ENCODE data around the gene ZNF485. TPM values are rescaled to one million over a fixed set of nuclear protein-coding genes. Genes with fewer than 3 reads are reported as not detected.

The ZNF485 gene
- total and polyA plus RNA-seq, 11 donors: 0.40 to 2.6 (median 1.7) TPM

DNA sequence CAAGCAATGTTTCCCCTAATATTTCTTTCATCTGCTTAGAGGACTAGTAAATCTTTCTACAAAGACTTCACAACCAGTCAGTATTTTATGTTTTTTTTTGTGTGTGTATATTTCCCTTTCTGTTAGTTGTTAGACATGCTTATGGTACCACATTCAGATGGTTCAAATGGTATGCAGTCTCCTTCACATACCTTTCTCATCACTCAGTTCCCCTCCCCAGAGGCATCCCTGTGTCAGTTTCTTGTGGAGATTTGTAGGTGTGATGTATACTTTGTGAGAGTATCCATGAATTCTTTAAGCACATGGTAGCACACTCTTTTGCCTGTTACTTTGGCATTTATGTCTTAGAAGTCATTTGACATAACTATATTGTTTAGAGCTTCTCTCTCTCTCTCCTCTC, 4.4 kb downstream of the ZNF485 start:
- no peak for ATAC-seq
- H3K4me3 ChIP-seq: no peak overlapping the region
- H3K36me3 ChIP-seq: peaks cover 0 to 24% (median 16%) of the 10 kb centered on the region in 9 donors
- no peak for DNase-seq
- no peak overlapping the region for H3K27ac ChIP-seq
- no peaks in the 10 kb centered on the region for H3K27me3 ChIP-seq
- intact Hi-C loops (cut with DNase I): no loop called here
- peaks cover 0 to 10% (median 0%) of the 10 kb centered on the region in 12 donors for H3K9me3 ChIP-seq
- peaks cover 0 to 14% (median 7%) of the 10 kb centered on the region in 12 donors for H3K4me1 ChIP-seq
- TF ChIP-seq CTCF (IDR thresholded peaks at IDR 0.05): no peak
- no peak for TF ChIP-seq POLR2A (IDR thresholded peaks at IDR 0.05)

DNA sequence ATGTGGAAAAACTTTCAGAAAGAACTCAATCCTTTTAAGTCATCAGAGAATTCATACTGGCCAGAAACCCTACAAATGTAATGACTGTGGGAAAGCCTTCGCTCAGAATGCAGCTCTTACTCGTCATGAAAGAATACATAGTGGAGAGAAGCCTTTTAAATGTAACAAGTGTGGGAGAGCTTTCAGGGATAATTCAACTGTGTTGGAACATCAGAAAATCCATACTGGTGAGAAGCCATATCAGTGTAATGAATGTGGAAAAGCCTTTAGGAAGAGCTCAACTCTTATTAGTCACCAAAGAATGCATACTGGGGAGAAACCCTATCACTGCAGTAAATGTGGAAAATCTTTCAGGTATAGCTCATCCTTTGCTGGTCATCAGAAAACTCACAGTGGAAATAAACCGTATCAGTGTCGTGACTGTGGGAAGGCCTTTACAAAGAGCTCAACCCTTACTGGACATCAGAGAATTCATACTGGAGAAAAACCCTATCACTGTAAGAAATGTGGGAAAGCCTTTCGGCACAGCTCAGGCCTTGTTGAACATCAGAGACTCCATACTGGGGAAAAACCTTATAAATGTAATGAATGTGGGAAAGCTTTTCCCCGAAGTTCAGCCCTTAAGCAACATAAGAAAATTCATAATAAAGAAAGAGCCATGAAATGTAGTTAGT, 10.6 kb downstream of the ZNF485 start:
- H3K4me1 ChIP-seq: no peaks in the 10 kb centered on the region
- TF ChIP-seq CTCF (IDR thresholded peaks at IDR 0.05) (no peak), POLR2A (IDR thresholded peaks at IDR 0.05) (no peak)
- H3K4me3 ChIP-seq: no peak overlapping the region
- H3K9me3 ChIP-seq: peaks cover 0 to 52% (median 15%) of the 10 kb centered on the region in 12 donors
- DNase-seq (no peak), ATAC-seq (no peak)
- WGBS, 4 donors: 89 to 97% (median 92%) methylated on average over 6 of the region's 6 CpGs
- H3K36me3 ChIP-seq: peaks cover 0 to 27% (median 12%) of the 10 kb centered on the region in 9 donors
- H3K27ac ChIP-seq: no peak overlapping the region
- H3K27me3 ChIP-seq: no peaks in the 10 kb centered on the region
- intact Hi-C loops (cut with DNase I): no loop called here

DNA sequence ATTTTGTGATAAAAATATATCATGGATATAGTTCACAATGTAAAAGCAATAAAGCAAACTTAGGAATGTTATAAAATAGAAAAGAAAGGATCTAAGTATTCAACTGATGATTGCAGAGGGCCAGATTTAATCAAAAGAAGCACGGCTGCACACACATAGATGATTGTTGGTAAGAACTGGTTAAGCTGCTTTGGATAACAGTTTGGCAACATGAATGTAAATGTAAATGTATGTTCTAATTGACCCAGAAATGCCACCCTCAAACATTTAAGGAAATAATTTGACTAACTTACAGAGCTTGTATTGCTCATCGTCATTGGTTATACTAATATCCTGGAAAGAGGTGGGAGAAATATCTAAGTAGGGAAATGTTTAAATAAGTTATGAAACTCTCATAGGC, 13.1 kb downstream of the ZNF485 start:
- no peak for DNase-seq
- Histone ChIP-seq H3K4me3 (no peak overlapping the region), H3K27ac (no peak overlapping the region), H3K4me1 (peaks cover 0 to 5% (median 0%) of the 10 kb centered on the region in 12 donors), H3K36me3 (peaks cover 0 to 20% (median 9%) of the 10 kb centered on the region in 9 donors), H3K9me3 (peaks cover 0 to 52% (median 15%) of the 10 kb centered on the region in 12 donors), H3K27me3 (no peaks in the 10 kb centered on the region)
- intact Hi-C loops (cut with DNase I): no loop called here
- TF ChIP-seq CTCF (IDR thresholded peaks at IDR 0.05) (no peak), POLR2A (IDR thresholded peaks at IDR 0.05) (no peak)
- WGBS, 4 donors: 97 to 100% (median 98%) methylated on average over 2 of the region's 2 CpGs
- ATAC-seq: no peak

GRCh38 chr10:43622038-43622437, 15.8 kb downstream of the ZNF485 start:
- H3K4me3 ChIP-seq: no peak overlapping the region
- peaks cover 0 to 5% (median 0%) of the 10 kb centered on the region in 12 donors for H3K4me1 ChIP-seq
- no peak overlapping the region for H3K27ac ChIP-seq
- WGBS, 4 donors: 73 to 86% (median 78%) methylated on average over 2 of the region's 2 CpGs
- H3K36me3 ChIP-seq: peaks cover 0 to 2% (median 0%) of the 10 kb centered on the region in 9 donors
- DNase-seq (no peak), ATAC-seq (no peak)
- no peaks in the 10 kb centered on the region for H3K27me3 ChIP-seq
- TF ChIP-seq CTCF (IDR thresholded peaks at IDR 0.05) (no peak), POLR2A (IDR thresholded peaks at IDR 0.05) (no peak)
- peaks cover 0 to 28% (median 4%) of the 10 kb centered on the region in 12 donors for H3K9me3 ChIP-seq
- intact Hi-C loops (cut with DNase I): no loop called here
